Subcutaneous adipose tissue (tissue), 4 donors: ENCODE measurements around the gene GRID1. TPM values are rescaled to one million over a fixed set of nuclear protein-coding genes. Genes with fewer than 3 reads are reported as not detected.

Source experiments
- CTCF ChIP-seq: fragments of 450-650 bp; IDR thresholded peaks from one replicate; pipeline ENCODE4 v1.5.1; 2016; ENCODE audit warnings: low read depth, mild to moderate bottlenecking, control low read depth, antibody characterized with exemption, moderate library complexity
- total RNA-seq, 4 donors: library from RNA; depleted of rRNA; stranded (reverse); fragments of >200 nt; gene quantifications; one replicate each; pipeline ENCODE4 v1.1.0, GENCODE V29; 2016

The GRID1 gene
- total RNA-seq, 4 donors from 2014 or later, result 0.49 to 2.0 (median 1.1) TPM

DNA sequence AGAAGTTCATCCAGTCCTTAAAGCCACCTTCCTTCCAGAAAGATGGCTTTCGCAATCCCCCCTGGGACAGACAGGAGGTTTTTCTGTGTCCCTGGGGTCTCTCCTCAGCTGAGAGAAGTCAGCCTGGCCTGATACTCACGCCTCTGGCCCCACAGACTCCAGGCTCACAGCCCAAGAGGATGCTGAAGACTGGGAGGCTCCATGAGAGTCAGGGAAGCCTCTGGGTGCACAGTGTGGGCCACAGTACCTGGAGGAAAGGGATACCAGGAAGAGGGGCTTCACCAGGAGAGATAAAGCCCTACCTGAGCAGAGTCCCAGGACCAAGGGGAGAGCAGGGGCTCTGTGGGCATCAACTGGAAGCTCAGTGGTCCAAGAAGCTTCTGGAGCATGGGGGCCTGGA is 324.4 kb downstream of the GRID1 start:
- TF ChIP-seq CTCF, result no peak

DNA sequence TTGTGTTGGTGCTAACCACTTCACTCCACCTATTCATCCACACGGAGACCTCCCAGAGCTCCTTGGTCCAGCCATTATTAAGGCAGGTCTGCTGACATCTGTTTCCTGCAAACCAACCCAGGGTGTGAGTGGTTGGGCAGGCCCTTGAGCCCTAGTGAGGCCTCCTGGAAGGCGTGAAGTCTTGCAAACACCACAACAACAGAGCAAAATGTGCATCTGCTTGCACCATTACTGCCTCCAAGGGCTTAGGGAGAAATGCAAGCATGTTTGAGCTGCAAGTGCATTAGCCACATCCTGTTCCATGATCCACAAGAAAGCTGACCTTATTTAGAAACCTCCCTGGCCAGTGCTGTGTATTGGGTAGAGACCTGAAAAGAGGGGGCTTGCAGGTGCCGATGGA is 325.5 kb downstream of the GRID1 start:
- no peak for TF ChIP-seq CTCF

- no peak for TF ChIP-seq CTCF
These were observed 328.2 kb downstream of the GRID1 start for GRCh38 chr10:86038371-86038770.

- TF ChIP-seq CTCF, result no peak
These were observed 329.5 kb downstream of the GRID1 start for GRCh38 chr10:86037096-86037495.

DNA sequence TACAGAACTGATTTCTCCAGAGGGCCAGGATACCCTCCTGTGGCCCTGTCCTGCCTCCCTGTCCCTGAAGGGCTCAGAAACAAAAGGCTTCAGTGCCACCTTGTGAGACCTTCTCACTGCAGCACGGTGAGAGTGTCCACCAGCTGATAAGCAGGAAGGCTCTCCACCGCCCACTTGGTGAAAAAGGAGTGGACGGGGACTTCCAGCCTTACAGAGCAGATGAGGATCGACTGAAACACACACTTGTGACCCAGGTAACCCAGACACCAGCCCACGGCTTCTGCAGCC is 330.1 kb downstream of the GRID1 start:
- TF ChIP-seq CTCF, result no peak

GRCh38 chr10:86035791-86036543 is 330.6 kb downstream of the GRID1 start:
- TF ChIP-seq CTCF, result no peak

GRCh38 chr10:86034710-86035109 is 331.9 kb downstream of the GRID1 start:
- no peak for TF ChIP-seq CTCF
